ENCODE data around the gene PSMB5. TPM values are rescaled to one million over a fixed set of nuclear protein-coding genes. Genes with fewer than 3 reads are reported as not detected.

PSMB5 gene
- total and polyA plus RNA-seq, 2 of the 13 experiments (the other 11 are each of a cell fraction or from before 2014, with no cell fraction given), result 705 to 871 TPM

DNA sequence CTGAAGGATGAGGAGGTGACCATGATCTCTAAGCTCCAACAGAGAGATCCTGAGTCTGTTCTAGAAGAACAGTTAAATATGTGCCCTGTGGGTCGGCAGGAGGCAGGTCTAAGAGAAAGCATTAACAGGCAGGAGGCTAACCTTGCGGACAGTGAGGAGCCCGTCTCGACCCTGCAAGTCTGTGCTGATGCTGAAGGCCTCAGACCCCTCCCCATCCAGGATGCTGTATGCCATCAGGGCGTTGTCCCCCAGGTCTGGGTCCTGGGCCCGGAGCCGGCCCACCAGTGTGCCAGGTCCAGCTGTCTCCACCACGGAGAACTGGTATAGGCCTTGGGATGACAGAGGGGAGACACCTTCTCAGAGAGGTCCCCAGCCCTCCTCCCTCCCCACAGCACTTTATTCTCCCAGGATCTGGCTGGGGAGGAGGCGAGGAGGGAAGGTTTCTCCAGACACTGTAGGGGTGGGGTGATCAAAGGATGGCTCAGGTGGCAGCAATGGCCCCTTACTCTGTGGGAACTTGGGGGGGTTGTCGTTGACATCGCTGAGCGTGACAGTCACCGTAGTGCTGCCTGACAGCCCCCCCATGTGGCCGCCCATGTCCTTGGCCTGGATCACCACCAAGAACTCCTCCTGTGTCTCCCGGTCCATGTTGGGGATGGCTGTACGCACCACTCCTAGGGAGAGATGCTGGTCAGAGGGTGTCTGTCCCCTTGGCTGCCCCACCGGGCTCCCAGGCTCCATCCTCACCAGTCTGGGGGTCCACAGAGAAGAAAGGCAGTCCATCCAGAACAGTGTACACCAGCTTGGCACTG, 19.5 kb upstream of the PSMB5 start (continued):
- TF ChIP-seq, protein P1, sequence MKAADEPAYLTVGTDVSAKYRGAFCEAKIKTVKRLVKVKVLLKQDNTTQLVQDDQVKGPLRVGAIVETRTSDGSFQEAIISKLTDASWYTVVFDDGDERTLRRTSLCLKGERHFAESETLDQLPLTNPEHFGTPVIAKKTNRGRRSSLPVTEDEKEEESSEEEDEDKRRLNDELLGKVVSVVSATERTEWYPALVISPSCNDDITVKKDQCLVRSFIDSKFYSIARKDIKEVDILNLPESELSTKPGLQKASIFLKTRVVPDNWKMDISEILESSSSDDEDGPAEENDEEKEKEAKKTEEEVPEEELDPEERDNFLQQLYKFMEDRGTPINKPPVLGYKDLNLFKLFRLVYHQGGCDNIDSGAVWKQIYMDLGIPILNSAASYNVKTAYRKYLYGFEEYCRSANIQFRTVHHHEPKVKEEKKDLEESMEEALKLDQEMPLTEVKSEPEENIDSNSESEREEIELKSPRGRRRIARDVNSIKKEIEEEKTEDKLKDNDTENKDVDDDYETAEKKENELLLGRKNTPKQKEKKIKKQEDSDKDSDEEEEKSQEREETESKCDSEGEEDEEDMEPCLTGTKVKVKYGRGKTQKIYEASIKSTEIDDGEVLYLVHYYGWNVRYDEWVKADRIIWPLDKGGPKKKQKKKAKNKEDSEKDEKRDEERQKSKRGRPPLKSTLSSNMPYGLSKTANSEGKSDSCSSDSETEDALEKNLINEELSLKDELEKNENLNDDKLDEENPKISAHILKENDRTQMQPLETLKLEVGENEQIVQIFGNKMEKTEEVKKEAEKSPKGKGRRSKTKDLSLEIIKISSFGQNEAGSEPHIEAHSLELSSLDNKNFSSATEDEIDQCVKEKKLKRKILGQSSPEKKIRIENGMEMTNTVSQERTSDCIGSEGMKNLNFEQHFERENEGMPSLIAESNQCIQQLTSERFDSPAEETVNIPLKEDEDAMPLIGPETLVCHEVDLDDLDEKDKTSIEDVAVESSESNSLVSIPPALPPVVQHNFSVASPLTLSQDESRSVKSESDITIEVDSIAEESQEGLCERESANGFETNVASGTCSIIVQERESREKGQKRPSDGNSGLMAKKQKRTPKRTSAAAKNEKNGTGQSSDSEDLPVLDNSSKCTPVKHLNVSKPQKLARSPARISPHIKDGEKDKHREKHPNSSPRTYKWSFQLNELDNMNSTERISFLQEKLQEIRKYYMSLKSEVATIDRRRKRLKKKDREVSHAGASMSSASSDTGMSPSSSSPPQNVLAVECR (CRISPR knock-in tag; IDR thresholded peaks at IDR 0.05; ENCODE audit: borderline replicate concordance), result peak; percentile 61
- no peak for TF ChIP-seq SSRP1 (CRISPR knock-in tag; IDR thresholded peaks at IDR 0.05)
- no peak for TF ChIP-seq SNRNP70 (IDR thresholded peaks at IDR 0.05; ENCODE audit: low read depth, low read length)
- TF ChIP-seq RNF2 (conservative IDR thresholded peaks at IDR 0.05; ENCODE audit: low read depth), result no peak
- no peak for TF ChIP-seq KDM5A (IDR thresholded peaks at IDR 0.05; ENCODE audit: borderline replicate concordance, low read length)
- TF ChIP-seq SP140L (CRISPR knock-in tag; IDR thresholded peaks at IDR 0.05; ENCODE audit: borderline replicate concordance), result no peak
- no peak for TF ChIP-seq SRSF9 (IDR thresholded peaks at IDR 0.05; ENCODE audit: borderline replicate concordance, insufficient read depth, low read depth, low read length, poor library complexity, severe bottlenecking)
- no peak for TF ChIP-seq ZNF614 (CRISPR knock-in tag; IDR thresholded peaks at IDR 0.05; ENCODE audit: borderline replicate concordance)
- TF ChIP-seq SIN3B (IDR thresholded peaks at IDR 0.05; ENCODE audit: low read length), result no peak
- no peak for TF ChIP-seq ZNF224 (CRISPR knock-in tag; IDR thresholded peaks at IDR 0.05)
- TF ChIP-seq, protein P2, sequence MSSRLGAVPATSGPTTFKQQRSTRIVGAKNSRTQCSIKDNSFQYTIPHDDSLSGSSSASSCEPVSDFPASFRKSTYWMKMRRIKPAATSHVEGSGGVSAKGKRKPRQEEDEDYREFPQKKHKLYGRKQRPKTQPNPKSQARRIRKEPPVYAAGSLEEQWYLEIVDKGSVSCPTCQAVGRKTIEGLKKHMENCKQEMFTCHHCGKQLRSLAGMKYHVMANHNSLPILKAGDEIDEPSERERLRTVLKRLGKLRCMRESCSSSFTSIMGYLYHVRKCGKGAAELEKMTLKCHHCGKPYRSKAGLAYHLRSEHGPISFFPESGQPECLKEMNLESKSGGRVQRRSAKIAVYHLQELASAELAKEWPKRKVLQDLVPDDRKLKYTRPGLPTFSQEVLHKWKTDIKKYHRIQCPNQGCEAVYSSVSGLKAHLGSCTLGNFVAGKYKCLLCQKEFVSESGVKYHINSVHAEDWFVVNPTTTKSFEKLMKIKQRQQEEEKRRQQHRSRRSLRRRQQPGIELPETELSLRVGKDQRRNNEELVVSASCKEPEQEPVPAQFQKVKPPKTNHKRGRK (CRISPR knock-in tag; IDR thresholded peaks at IDR 0.05), result no peak
- TF ChIP-seq HDAC6 (IDR thresholded peaks at IDR 0.05; ENCODE audit: low read depth, low read length), result no peak
- no peak; the same call in 1 of the 2 replicates for TF ChIP-seq CAMTA2 (CRISPR knock-in tag; IDR thresholded peaks at IDR 0.05; ENCODE audit: borderline replicate concordance)
- TF ChIP-seq ZNF546 (CRISPR knock-in tag; conservative IDR thresholded peaks at IDR 0.05), result no peak
- no peak for TF ChIP-seq ZNF33B (CRISPR knock-in tag; IDR thresholded peaks at IDR 0.05)
- TF ChIP-seq FOXP1 (IDR thresholded peaks at IDR 0.05), result no peak
- TF ChIP-seq FOXP1 (CRISPR knock-in tag; IDR thresholded peaks at IDR 0.05), result no peak
- TF ChIP-seq HES4 (CRISPR knock-in tag; IDR thresholded peaks at IDR 0.05; ENCODE audit: borderline replicate concordance), result no peak
- no peak for TF ChIP-seq ATM (IDR thresholded peaks at IDR 0.05; ENCODE audit: borderline replicate concordance)
- TF ChIP-seq, protein P3, sequence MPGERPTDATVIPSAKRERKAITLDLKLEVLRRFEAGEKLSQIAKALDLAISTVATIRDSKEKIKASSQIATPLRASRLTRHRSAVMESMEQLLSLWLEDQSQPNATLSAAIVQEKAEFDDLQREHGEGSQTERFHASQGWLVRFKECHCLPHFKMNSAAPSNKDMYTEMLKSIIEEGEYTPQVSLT (CRISPR knock-in tag; IDR thresholded peaks at IDR 0.05; ENCODE audit: borderline replicate concordance, low read depth), result no peak
- no peak for TF ChIP-seq TCF12 (IDR thresholded peaks at IDR 0.05)
- TF ChIP-seq TCF12 (CRISPR knock-in tag; IDR thresholded peaks at IDR 0.05), result 0 out of 2 replicates have a peak, but pooled peaks have one; percentile 48
- TF ChIP-seq MTF2 (CRISPR knock-in tag; IDR thresholded peaks at IDR 0.05; ENCODE audit: borderline replicate concordance), result no peak
- TF ChIP-seq TEAD3 (CRISPR knock-in tag; optimal IDR thresholded peaks at IDR 0.05; ENCODE audit: borderline replicate concordance), result peak; percentile 19
- TF ChIP-seq SATB2 (CRISPR knock-in tag; IDR thresholded peaks at IDR 0.05), result no peak
- TF ChIP-seq NRL (CRISPR knock-in tag; IDR thresholded peaks at IDR 0.05; ENCODE audit: borderline replicate concordance), result no peak
